ENCODE results near the gene MXRA8.
"Not testable (repeated sequence)": the region's sequence is repeated elsewhere in the genome, so short reads cannot be mapped to it uniquely, and the experiment has no call there.

MXRA8 gene

GRCh38 chr1:1393014-1393413 is 34.7 kb upstream of the MXRA8 start:
- DNase-seq (ENCODE audit: low read depth, low spot score) = no peak

- DNase-seq (ENCODE audit: low read depth, low spot score) = no peak
Measured at GRCh38 chr1:1391225-1391624, 32.9 kb upstream of the MXRA8 start.

DNA sequence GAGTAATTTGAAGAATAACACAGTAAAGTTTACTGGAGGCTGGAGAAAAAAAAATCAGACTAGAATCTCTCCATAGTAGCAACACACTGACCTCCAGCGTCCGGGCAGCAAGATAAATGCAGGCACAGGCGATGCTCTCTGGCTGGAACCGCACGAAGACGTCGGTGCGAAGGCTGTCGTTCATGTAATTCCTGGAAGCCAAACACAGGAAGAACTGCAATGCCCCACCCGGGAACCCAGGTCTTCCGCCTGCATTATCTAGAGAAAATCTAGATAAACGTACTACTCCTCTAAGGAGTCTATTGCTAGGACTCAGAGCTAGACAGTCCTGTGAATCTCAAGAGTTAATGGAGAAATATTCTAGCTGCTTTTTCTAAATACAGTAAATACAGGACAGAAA is 32.3 kb upstream of the MXRA8 start:
- no peak for DNase-seq (ENCODE audit: low read depth, low spot score)

- DNase-seq (ENCODE audit: low read depth, low spot score) = no peak
Measured at GRCh38 chr1:1388078-1388472, 29.7 kb upstream of the MXRA8 start.

- DNase-seq (ENCODE audit: low read depth, low spot score) = no peak
Measured at GRCh38 chr1:1387098-1388077, 29.0 kb upstream of the MXRA8 start.

GRCh38 chr1:1385931-1386330 is 27.6 kb upstream of the MXRA8 start:
- no peak for DNase-seq (ENCODE audit: low read depth, low spot score)

DNA sequence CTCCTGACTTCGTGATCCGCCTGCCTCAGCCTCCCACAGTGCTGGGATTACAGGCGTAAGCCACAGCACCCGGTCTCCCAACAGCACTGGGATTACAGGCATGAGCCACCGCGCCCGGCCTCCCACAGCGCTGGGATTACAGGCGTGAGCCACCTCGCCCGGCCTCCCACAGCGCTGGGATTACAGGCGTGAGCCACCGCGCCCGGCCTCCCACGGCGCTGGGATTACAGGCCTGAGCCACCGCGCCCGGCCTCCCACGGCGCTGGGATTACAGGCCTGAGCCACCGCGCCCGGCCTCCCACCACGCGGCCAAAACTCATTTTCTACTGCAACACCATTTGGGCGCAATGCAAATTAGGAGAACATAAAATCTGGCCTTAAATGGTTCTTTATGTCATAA is 27.0 kb upstream of the MXRA8 start:
- not testable (repeated sequence) for DNase-seq (ENCODE audit: low read depth, low spot score)

GRCh38 chr1:1381294-1381693 is 22.9 kb upstream of the MXRA8 start:
- no peak for DNase-seq (ENCODE audit: low read depth, low spot score)

DNA sequence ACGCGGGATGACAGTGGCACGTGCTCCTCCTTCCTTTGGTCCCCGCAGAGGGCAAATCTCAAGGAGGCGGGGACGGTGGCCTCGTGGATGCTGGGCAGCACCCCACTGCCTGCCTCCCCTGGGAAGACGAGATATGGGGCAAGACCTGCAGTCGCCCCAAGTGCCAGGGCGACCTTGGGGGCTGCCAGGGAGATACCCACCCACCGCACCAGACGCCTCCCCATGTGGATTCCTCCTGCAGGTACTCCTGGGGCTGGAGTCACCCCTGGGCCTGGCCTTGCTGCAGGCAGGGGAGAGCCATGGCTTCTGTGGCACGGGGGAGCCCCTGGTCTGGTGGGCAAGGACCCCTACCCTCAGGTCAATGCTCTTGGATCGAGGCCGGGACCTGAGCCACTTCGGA is 22.5 kb upstream of the MXRA8 start:
- no peak for DNase-seq (ENCODE audit: low read depth, low spot score)

DNA sequence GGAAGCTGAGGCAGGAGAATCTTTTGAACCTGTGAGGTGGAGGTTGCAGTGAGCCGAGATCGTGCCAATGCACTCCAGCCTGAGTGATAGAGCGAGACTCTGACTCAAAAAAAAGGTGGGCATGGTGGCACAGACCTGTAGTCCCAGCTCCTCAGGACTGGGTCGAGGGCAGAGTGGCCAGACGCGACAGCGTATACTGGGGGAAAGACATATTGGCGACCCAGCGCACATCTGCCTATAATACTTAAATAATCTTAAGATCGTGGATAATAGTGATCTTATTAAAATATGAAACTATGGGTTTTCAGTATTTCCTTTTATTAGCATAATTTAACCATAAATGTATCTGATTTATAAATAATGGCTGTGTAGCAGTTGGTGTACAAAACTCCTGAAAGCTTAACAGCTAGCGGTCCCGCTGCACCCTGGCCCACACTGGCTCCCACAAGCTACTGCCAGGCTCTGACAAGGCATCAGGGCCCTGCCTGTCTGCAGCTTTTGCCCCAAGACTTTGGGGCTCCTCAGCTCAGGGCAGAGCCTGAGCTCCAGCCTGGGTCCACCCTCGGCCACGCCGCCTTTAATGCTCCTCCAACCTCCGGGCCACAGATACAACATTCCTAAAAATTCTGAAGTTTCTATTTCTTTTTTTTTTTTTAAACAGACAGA is 19.3 kb upstream of the MXRA8 start:
- DNase-seq (ENCODE audit: low read depth, low spot score) = no peak

DNA sequence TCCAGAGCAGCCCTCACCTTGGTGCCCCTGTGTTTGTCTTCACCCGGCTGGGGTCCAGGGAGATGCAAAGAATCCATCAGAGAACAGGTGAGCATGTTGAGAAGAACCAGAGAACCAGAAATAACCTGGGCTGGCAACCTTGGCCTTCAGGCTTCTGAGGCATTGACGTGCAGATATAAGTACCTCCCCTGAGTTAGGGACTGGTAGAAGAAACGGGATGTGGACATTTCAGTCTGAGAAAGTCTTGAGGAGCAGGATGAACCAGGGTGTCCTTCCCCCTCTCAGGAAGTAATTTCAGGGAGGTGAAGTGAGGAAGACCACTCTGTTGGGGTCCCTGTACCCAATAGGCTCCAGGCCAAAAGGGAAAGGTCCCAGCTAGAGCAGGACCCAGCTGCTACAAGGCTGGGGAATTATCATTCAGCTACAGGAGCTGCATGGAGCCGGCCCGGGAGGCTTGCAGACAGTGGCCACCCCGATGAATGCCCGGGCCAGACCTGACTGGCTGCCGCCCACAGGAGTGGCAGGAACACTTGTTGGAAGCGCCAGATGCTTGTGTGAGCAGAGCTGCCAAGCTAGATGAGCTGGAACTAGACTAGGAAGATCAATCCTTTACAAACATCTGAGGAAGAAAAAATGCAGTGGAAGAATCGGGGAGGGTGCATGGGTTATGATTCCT is 18.3 kb upstream of the MXRA8 start:
- DNase-seq (ENCODE audit: low read depth, low spot score) = no peak

DNA sequence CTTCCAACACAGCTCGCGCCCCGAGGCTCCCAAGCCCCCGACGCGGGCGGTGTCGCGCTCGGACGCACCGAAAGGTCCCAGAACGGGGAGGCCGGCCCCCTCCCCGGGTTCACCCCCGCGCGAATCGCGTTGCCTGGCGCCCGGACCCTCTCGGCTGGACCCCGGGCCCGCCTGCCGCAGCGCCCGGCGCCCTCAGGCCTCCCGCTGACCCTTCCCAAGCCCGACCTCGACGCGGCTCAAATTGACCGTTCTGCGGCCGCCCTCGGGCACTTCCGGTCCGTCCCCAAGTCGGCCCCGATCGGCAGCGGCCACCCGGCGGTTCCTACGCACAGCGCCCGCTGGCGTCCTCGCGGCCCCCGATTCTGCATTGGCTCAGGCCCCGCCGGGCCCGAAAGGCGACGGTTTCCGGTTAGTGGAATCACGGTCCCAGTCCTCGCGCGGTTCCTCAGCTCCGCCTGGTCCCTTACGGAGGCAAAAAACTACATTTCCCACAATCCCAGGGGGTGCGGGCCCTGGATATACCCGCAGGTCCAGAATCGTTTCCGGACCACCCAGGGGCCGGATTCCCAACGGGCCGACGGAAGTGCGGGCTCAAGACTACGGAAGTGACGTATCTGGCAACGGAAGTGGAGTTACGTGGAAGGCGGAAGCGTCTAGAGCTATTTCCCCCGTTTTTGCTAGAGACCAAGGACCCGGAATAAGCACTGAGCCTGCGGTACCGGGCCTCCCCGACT is 16.7 kb upstream of the MXRA8 start, which contains the start of gene AURKAIP1:
AURKAIP1 (minus strand) TSS at position 279 of the 734 bp plus-strand sequence. CDS start 451 bp downstream, outside the sequence.
- DNase-seq (ENCODE audit: low read depth, low spot score) = peak; percentile 91

- DNase-seq (ENCODE audit: low read depth, low spot score) = no peak
Measured at GRCh38 chr1:1374589-1374928, 16.2 kb upstream of the MXRA8 start.

DNA sequence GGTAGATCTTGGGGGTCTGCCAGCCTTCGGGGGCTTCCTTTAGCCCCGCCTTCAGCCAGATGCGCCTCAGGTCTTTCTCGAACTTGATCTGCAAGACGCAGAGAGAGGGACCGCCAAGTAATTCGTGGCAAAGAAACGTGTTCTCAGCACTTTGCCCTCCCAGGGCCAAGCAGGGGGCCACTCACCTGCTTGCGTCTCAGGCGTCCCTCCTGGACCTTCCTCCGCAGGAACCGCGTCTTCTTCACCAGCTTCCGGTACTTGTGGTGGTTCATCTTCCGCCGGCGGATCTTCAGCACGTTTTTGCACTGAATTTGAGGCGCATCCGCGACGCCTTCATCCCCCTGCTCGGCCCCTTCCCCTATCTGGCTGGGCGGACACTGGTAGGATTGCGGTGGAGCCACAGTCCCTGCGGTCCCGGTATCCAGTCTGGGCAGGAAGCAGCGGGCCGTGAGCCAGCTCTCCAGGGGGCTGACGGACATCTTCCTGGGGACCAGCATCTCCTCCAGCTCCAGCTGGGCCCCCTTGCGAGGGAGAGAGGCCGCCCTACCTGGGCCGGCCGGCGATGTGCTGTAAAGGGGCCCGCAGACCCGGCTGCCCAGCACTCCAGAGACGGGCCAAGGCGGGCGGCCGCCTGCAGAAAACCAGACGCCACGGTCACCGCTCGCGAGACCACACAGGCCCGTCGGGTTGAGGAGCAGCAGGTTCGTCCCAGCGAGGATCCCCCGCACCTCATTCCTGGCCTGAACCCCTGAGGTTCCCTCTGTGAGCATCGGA is 15.6 kb upstream of the MXRA8 start:
- no peak for DNase-seq (ENCODE audit: low read depth, low spot score)

- DNase-seq (ENCODE audit: low read depth, low spot score) = no peak
Measured at GRCh38 chr1:1373051-1373814, 14.9 kb upstream of the MXRA8 start.

DNA sequence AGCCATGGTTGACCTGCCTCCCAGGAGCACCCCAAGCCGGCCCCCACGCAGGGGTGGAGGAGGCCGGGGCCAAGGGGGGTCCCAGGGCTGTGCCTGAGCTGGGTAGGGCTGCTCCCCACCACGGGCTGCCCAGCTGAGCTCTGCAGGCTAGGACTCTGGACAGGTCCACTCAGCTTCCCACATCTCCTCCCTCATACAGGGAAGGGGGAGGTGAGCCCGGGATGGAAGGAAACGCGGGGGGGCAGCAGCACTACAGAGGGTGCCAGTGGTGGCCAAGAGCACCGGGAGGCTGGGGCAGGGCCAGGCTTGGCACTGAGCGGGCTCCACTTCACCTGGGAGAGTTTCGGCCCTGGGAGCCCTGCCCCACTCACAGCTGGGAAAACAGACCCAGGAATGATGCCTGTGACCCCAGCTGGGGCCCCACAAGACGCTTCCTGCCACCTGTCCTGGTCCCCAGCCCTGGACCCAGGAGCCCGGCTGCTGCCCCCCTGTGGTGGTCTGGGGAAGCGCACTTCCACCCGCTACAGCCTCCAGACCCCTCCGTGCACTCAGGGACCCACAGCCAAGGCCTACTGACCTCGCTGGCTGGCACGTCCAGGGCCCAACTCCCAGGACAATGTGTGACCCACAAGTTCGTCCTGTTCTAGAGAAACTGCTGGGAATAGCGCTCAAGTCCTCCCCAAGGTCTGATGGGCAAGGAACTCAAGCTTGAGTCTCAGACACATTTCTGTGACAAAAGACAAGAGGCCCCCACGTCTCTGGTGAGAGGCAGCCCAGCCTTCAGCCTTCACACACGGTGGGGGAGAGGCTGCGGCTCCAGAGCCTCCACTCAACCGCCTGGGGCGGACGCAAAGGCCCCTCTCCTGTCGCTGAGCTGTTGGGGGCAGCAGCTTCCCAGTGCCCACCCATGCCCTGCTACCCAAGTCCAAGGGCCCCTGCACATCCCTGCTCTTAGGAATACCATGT is 13.7 kb upstream of the MXRA8 start:
- peak; percentile 58 for DNase-seq (ENCODE audit: low read depth, low spot score)

DNA sequence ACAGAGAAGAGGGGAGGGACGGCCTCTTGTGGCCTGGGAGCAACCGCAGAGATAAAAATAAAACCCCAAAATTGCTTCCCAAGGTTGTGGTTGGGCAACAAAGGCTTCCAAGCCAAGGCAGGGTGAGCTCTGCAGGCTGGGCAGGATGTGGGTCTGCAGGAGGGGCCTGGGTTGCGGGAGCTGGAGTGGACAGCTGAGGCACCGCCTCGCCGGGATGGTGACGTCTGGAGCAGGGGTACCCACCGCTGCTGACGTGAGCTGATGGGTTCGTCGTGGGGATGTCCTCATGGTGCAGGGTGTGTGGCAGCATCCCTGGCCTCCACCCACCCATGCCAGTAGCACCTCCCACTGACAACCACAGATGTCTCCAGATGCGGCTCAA is 13.0 kb upstream of the MXRA8 start:
- no peak for DNase-seq (ENCODE audit: low read depth, low spot score)

DNA sequence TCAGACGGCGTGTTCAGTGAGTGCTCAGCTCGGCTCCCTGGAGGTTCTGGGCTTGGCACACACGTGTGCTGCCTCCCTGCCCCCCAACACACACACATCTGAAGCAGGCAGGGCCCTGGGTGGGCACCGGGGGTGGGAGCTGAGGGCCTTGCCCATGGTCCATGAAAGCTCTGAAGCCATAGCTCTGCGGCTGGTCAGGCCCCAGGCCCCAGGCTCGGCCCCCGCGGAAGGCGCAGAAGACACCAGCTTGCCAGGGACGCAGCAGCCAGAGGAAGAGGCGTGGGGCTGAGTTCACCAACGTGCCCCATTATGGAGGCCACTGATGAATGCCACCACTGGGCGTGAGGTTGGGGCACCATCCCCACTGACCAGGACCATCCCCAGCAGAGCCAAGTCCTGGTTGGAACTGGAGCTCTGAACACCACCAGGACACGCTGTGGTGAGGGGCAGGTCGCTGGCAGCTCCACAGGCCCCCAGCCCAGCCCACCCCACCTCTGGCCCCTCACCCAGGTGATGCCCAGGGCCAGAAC is 12.5 kb upstream of the MXRA8 start:
- no peak for DNase-seq (ENCODE audit: low read depth, low spot score)

DNA sequence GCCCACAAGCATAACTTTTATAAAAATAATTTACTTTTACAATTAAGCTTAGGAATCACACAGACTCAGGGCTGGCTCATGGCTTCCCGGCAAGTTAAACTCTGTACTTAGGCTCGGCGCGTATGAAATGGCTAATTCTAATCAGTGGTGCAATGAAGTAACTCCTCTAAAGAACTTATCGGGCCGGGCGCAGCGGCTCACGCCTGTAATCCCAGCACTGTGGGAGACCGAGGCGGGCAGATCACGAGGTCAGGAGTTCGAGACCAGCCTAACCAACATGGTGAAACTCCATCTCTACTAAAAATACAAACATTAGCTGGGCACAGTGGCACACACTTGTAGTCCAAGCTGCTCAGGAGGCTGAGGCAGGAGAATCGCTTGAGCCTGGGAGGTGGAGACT is 11.7 kb upstream of the MXRA8 start:
- not testable (repeated sequence) for DNase-seq (ENCODE audit: low read depth, low spot score)
